Stimulated activated CD4-positive, alpha-beta T cell treated with anti-CD3 and anti-CD28 coated beads, Interleukin-2, amount 100 ng/mL, for 48 hours (primary cell): Measurements from ENCODE around the gene SLC30A3.

Experiments
- DNase-seq, 2 donors: peaks; one replicate each; pipeline ENCODE4 v3.0.0-alpha.2; 2020

Gene SLC30A3

GRCh38 chr2:27225526-27225925, 37.3 kb downstream of the SLC30A3 start:
- DNase-seq, result no peak

- DNase-seq, result no peak
Observed at GRCh38 chr2:27223416-27223815, 39.4 kb downstream of the SLC30A3 start.

GRCh38 chr2:27222407-27222806, 40.4 kb downstream of the SLC30A3 start:
- DNase-seq, result no peak

GRCh38 chr2:27221166-27221565, 41.7 kb downstream of the SLC30A3 start:
- no peak for DNase-seq

- no peak for DNase-seq
Observed at GRCh38 chr2:27220091-27220490, 42.8 kb downstream of the SLC30A3 start.

- no peak for DNase-seq
Observed at GRCh38 chr2:27219091-27219490, 43.8 kb downstream of the SLC30A3 start.

GRCh38 chr2:27218614-27219013, 44.2 kb downstream of the SLC30A3 start:
- DNase-seq, result no peak

GRCh38 chr2:27217173-27218121, 45.4 kb downstream of the SLC30A3 start, which contains the start of gene CAD:
Gene CAD (plus strand): TSS chr2:27217369. CDS start chr2:27217552, 183 bp downstream.
- peak; percentile 87 to 89 for DNase-seq

- no peak for DNase-seq
Observed at GRCh38 chr2:27216416-27217137, 46.3 kb downstream of the SLC30A3 start.

- DNase-seq, result no peak
Observed at GRCh38 chr2:27214941-27215340, 47.9 kb downstream of the SLC30A3 start.

- DNase-seq, result no peak
Observed at GRCh38 chr2:27212626-27213471, 50.0 kb downstream of the SLC30A3 start.

- peak; percentile 82 to 86 for DNase-seq
Observed at GRCh38 chr2:27211943-27212625, 50.8 kb downstream of the SLC30A3 start, which contains the start of the genes ATRAID and SLC5A6. Gene ATRAID (plus strand): TSS chr2:27212041. CDS start chr2:27212369, 328 bp downstream. Gene SLC5A6 (minus strand): TSS chr2:27212268. CDS start chr2:27207650, 4,618 bp downstream.

- no peak for DNase-seq
Observed at GRCh38 chr2:27211241-27211942, 51.5 kb downstream of the SLC30A3 start.

- no peak for DNase-seq
Observed at GRCh38 chr2:27209621-27210401, 53.0 kb downstream of the SLC30A3 start.

- no peak for DNase-seq
Observed at GRCh38 chr2:27208486-27209050, 54.3 kb downstream of the SLC30A3 start.

- no peak for DNase-seq
Observed at GRCh38 chr2:27206346-27206745, 56.5 kb downstream of the SLC30A3 start.

- no peak for DNase-seq
Observed at GRCh38 chr2:27205206-27205605, 57.6 kb downstream of the SLC30A3 start.

GRCh38 chr2:27204566-27204965, 58.3 kb downstream of the SLC30A3 start:
- DNase-seq, result no peak

GRCh38 chr2:27203741-27204140, 59.1 kb downstream of the SLC30A3 start:
- DNase-seq, result no peak
